AG10803 (cell line): ENCODE measurements around the gene OSBPL3.

ENCODE experiments used
- DNase-seq: peaks from one replicate; pipeline ENCODE4 v3.0.0; 2010; ENCODE audit warnings: low read depth
- H3K4me3 ChIP-seq: 2 replicates; pipeline ENCODE4 v1.5.1; 2011; ENCODE audit warnings: mild to moderate bottlenecking, low read length, control low read depth
- TF ChIP-seq, protein P1 (sequence below): conservative IDR thresholded peaks from 2 replicates; pipeline ENCODE4 v1.5.1; 2011; ENCODE audit warnings: mild to moderate bottlenecking, low read length, control low read depth, inconsistent platforms

Gene OSBPL3

DNA sequence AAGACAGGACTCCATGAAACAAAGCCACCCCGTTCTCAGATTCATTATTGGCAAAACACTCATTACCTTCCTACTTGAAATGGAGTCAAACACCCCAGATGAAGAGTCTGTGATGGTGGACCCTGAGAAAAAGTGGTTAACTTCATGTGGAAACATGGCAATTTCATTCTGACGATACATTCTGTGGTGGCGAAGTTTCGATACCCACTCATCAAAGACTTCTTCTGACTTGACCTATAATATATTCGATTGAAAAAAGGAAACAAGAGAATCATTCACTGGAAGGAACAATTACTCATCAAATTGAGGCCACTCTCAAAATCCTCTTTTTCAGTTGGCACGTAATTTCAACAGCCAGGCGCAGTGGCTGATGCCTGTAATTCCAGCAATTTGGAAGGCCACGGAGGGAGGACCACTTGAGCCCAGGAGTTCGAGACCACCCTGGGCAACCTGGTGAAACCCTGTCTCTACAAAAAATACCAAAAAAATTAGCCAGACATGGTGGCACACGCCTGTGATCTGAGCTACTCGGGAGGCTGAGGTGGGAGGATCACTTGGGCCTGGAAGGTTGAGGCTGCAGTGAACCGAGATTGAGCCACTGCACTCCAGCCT is 113.9 kb downstream of the OSBPL3 start:
- no peak for DNase-seq
- no peak overlapping the region for H3K4me3 ChIP-seq
- TF ChIP-seq, protein P1, sequence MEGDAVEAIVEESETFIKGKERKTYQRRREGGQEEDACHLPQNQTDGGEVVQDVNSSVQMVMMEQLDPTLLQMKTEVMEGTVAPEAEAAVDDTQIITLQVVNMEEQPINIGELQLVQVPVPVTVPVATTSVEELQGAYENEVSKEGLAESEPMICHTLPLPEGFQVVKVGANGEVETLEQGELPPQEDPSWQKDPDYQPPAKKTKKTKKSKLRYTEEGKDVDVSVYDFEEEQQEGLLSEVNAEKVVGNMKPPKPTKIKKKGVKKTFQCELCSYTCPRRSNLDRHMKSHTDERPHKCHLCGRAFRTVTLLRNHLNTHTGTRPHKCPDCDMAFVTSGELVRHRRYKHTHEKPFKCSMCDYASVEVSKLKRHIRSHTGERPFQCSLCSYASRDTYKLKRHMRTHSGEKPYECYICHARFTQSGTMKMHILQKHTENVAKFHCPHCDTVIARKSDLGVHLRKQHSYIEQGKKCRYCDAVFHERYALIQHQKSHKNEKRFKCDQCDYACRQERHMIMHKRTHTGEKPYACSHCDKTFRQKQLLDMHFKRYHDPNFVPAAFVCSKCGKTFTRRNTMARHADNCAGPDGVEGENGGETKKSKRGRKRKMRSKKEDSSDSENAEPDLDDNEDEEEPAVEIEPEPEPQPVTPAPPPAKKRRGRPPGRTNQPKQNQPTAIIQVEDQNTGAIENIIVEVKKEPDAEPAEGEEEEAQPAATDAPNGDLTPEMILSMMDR: no peak

DNA sequence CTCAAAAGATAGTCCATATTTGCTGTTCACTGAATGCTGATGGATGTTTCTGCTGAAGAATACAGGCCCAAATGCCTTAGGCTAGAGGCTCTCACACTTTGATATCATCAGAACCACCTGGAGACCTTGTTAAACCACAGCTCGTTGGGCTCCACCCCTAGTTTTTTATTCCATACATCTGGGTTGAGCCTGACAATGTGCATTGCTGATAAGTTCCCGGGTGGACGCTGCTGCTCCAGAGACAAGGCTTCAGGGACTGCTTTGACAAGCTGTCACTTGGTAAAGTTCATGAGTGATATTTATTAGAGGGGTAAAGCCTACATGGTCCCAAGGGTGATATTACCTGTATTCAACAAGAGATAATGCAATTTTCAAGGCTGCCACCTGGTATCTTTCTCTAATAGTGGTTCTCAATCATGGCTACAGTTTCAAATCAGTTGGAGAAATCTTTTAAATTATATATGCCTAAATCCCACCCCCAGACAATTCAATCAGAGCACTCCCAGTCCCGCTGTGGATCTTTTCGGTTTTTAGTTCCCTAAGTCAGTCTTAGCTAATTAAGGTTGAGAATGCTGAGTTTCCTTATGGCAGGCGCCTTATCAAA is 115.7 kb downstream of the OSBPL3 start:
- TF ChIP-seq, protein P1: no peak
- no peak for DNase-seq
- H3K4me3 ChIP-seq: no peak overlapping the region

- H3K4me3 ChIP-seq: no peak overlapping the region
- DNase-seq: no peak
- TF ChIP-seq, protein P1: no peak
Observed at GRCh38 chr7:24863626-24864025, 116.4 kb downstream of the OSBPL3 start.

GRCh38 chr7:24862461-24862860 is 117.5 kb downstream of the OSBPL3 start:
- H3K4me3 ChIP-seq: no peak overlapping the region
- TF ChIP-seq, protein P1: no peak
- DNase-seq: no peak

GRCh38 chr7:24861336-24861735 is 118.6 kb downstream of the OSBPL3 start:
- TF ChIP-seq, protein P1: no peak
- no peak overlapping the region for H3K4me3 ChIP-seq
- DNase-seq: no peak

GRCh38 chr7:24860611-24861010 is 119.4 kb downstream of the OSBPL3 start:
- TF ChIP-seq, protein P1: no peak

More at GRCh38 chr7:24860611-24861010, 119.4 kb downstream of the OSBPL3 start:
- no peak overlapping the region for H3K4me3 ChIP-seq
- DNase-seq: no peak
